WERI-Rb-1 (cell line): Measurements from ENCODE around the gene CDH18.

ENCODE experiments used
- DNase-seq: peaks from one replicate; pipeline ENCODE4 v3.0.0-alpha.2; 2020
- H3K27ac ChIP-seq: fragments of 250-450 bp; sonication (Bioruptor Pico); 2 replicates; pipeline ENCODE4 v1.5.1; 2020; ENCODE audit warnings: mild to moderate bottlenecking, moderate library complexity
- H3K27me3 ChIP-seq: fragments of 250-450 bp; sonication (Bioruptor Pico); 2 replicates; pipeline ENCODE4 v1.5.1; 2021; ENCODE audit warnings: mild to moderate bottlenecking, low read depth, moderate library complexity; ENCODE audit not compliant: insufficient read depth, severe bottlenecking
- H3K36me3 ChIP-seq: fragments of 250-450 bp; sonication (Bioruptor Pico); 2 replicates; pipeline ENCODE4 v1.5.1; 2020; ENCODE audit warnings: mild to moderate bottlenecking, moderate library complexity
- H3K4me3 ChIP-seq: 2 replicates; pipeline ENCODE4 v1.5.1; 2011; ENCODE audit warnings: low read depth, mild to moderate bottlenecking, control low read depth, low read length
- H3K9me3 ChIP-seq: fragments of 250-450 bp; sonication (Bioruptor Pico); 2 replicates; pipeline ENCODE4 v1.5.1; 2021; ENCODE audit warnings: mild to moderate bottlenecking, moderate library complexity; ENCODE audit not compliant: severe bottlenecking
- TF ChIP-seq, protein P1 (sequence below): IDR thresholded peaks from 2 replicates; pipeline ENCODE4 v1.5.1; 2011; ENCODE audit warnings: low read depth, mild to moderate bottlenecking, control low read depth, inconsistent platforms, low read length

CDH18 gene

DNA sequence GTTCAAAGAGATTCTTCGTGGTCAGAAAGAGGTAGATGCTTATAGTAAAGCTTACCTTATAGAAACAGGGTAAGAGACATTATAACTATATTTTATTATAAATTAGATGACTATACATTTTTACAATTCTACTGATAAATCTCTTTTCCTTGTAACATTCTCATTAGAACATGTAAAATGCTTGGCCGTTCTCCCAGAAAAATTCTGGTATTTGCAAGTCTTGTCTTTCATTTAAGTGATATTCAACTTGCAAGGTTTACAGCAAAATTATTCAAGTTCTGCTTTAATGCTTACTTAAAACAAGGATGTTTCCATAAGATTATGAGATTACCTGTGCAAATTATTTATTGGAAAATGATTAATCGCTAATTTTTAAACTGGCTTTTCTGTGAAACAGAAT, 41.3 kb upstream of the CDH18 start:
- no peak for DNase-seq
- TF ChIP-seq, protein P1, sequence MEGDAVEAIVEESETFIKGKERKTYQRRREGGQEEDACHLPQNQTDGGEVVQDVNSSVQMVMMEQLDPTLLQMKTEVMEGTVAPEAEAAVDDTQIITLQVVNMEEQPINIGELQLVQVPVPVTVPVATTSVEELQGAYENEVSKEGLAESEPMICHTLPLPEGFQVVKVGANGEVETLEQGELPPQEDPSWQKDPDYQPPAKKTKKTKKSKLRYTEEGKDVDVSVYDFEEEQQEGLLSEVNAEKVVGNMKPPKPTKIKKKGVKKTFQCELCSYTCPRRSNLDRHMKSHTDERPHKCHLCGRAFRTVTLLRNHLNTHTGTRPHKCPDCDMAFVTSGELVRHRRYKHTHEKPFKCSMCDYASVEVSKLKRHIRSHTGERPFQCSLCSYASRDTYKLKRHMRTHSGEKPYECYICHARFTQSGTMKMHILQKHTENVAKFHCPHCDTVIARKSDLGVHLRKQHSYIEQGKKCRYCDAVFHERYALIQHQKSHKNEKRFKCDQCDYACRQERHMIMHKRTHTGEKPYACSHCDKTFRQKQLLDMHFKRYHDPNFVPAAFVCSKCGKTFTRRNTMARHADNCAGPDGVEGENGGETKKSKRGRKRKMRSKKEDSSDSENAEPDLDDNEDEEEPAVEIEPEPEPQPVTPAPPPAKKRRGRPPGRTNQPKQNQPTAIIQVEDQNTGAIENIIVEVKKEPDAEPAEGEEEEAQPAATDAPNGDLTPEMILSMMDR = no peak
- H3K9me3 ChIP-seq = no peaks in the 10 kb centered on the region
- H3K4me3 ChIP-seq = no peak overlapping the region
- H3K27ac ChIP-seq = no peak overlapping the region
- no peaks in the 10 kb centered on the region for H3K27me3 ChIP-seq
- no peaks in the 10 kb centered on the region for H3K36me3 ChIP-seq

DNA sequence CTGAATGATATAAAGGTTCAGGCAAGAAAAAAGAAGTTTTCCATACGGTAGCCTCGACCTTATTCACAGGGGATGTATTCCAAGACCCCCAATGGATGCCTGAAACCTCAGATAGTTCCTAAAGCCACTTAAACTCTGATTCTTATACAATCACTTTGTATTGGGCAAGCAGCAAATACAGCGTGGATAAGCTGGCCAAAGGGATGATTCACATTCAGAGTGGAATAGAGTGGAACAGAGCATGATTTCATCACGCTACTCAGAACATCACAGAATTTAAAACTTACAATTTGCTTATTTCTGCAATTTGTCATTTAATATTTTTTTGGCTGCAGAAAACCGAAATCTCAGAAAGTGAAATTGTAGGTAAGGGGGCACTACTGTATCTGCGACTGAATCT, 40.5 kb upstream of the CDH18 start:
- TF ChIP-seq, protein P1 = no peak
- no peaks in the 10 kb centered on the region for H3K9me3 ChIP-seq
- no peaks in the 10 kb centered on the region for H3K36me3 ChIP-seq
- H3K4me3 ChIP-seq = no peak overlapping the region
- DNase-seq = no peak
- no peaks in the 10 kb centered on the region for H3K27me3 ChIP-seq
- no peak overlapping the region for H3K27ac ChIP-seq

DNA sequence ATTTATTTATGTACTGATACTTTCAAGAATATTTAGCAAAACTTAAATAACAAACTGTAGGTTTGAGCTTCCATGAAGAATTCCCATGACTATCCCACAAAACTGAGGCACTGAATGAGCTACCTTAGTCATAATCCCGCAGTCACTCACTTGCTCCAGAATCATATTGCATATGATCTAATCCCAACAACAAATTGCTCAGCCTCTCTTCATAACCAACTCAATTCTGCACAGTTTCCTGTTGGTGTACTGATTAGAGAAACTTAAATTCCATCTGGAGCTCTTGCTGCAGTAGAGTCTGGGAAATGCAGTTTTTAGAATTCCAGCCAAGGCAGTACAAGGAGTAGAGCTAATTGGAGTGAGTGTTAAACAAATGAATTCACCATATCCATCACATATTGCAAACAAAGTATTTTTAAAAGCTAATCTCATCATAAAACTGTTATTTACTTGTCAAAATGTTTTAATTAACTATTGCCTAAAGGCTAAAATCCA, 35.7 kb upstream of the CDH18 start:
- Histone ChIP-seq H3K9me3 (no peaks in the 10 kb centered on the region), H3K27ac (no peak overlapping the region), H3K27me3 (no peaks in the 10 kb centered on the region), H3K4me3 (no peak overlapping the region), H3K36me3 (no peaks in the 10 kb centered on the region)
- TF ChIP-seq, protein P1 = no peak
- no peak for DNase-seq

GRCh38 chr5:20020247-20020646, 32.2 kb upstream of the CDH18 start:
- TF ChIP-seq, protein P1 = no peak

GRCh38 chr5:20017021-20017420, 29.0 kb upstream of the CDH18 start:
- TF ChIP-seq, protein P1 = no peak
- Histone ChIP-seq H3K27ac (no peak overlapping the region), H3K36me3 (no peaks in the 10 kb centered on the region), H3K9me3 (no peaks in the 10 kb centered on the region), H3K4me3 (no peak overlapping the region), H3K27me3 (no peaks in the 10 kb centered on the region)
- no peak for DNase-seq

More at GRCh38 chr5:20020247-20020646, 32.2 kb upstream of the CDH18 start:
- Histone ChIP-seq H3K4me3 (no peak overlapping the region), H3K9me3 (no peaks in the 10 kb centered on the region), H3K27ac (no peak overlapping the region), H3K36me3 (no peaks in the 10 kb centered on the region), H3K27me3 (no peaks in the 10 kb centered on the region)
- no peak for DNase-seq

DNA sequence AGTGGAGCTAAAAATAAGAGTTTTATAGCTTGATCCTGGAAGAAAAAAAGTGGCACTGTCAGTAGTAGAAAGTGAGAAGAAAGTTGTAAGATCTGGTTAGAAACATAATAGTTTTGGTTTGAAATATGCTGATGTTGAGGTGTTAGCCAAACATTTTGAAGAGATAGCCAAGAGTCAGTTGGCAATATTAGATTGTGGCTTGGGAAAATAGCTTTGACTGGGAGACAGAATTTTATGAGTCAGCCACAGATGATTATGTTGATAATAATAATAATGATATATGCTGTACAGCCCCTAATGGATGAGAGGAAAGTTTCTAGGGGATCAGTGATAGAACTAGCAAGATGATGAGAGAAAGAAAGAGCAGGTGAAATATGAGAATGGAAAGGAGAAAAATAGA, 12.4 kb upstream of the CDH18 start:
- TF ChIP-seq, protein P1 = no peak
- no peaks in the 10 kb centered on the region for H3K9me3 ChIP-seq
- DNase-seq = no peak
- H3K27ac ChIP-seq = no peak overlapping the region
- no peaks in the 10 kb centered on the region for H3K36me3 ChIP-seq
- no peaks in the 10 kb centered on the region for H3K27me3 ChIP-seq
- no peak overlapping the region for H3K4me3 ChIP-seq
